WTC11 (cell line): ENCODE data around the gene HID1. TPM values are rescaled to one million over a fixed set of nuclear protein-coding genes. Genes with fewer than 3 reads are reported as not detected.

Experiments
- ATAC-seq: fragments of 200-7000 bp; cut with Tn5 transposase; 2 replicates; pipeline ENCODE4 v1.10.0; 2021; ENCODE audit warnings: mild to moderate bottlenecking, moderate library complexity
- CTCF ChIA-PET: fragments of 300-600 bp; sonication (Branson Sonifier 250); formaldehyde crosslinking; loops from one replicate; lab custom pipeline; 2021; ENCODE audit warnings: antibody characterized with exemption; lab: Charles Lee
- POLR2A ChIA-PET: fragments of 350-600 bp; sonication (Branson Sonifier 250); formaldehyde crosslinking; loops from one replicate; lab custom pipeline; 2021; ENCODE audit warnings: antibody characterized with exemption; lab: Charles Lee
- DNase-seq: peaks from one replicate; pipeline ENCODE4 v3.0.0; 2021; ENCODE audit warnings: low spot score
- H3K27ac Mint-ChIP-seq: 2 replicates; pipeline ENCODE4 v1.8.0; 2021; ENCODE audit warnings: mixed read lengths
- H3K27me3 Mint-ChIP-seq: 2 replicates; pipeline ENCODE4 v1.8.0; 2021; ENCODE audit warnings: low read depth, mild to moderate bottlenecking, moderate library complexity, mixed read lengths
- H3K36me3 Mint-ChIP-seq: 2 replicates; pipeline ENCODE4 v1.8.0; 2021; ENCODE audit warnings: mixed read lengths
- H3K4me1 Mint-ChIP-seq: 2 replicates; pipeline ENCODE4 v1.8.0; 2022; ENCODE audit warnings: mixed read lengths
- H3K4me3 Mint-ChIP-seq: 2 replicates; pipeline ENCODE4 v1.8.0; 2021; ENCODE audit warnings: mild to moderate bottlenecking, moderate library complexity, mixed read lengths
- H3K9me3 Mint-ChIP-seq: 2 replicates; pipeline ENCODE4 v1.8.0; 2021; ENCODE audit warnings: mixed read lengths
- CBFB ChIP-seq: sonication (generic); formaldehyde crosslinking; IDR thresholded peaks from 2 replicates; pipeline ENCODE4 v1.8.1; 2022; ENCODE audit warnings: mild to moderate bottlenecking, low read depth, missing genetic modification reagents
- CREB1 ChIP-seq: sonication (generic); formaldehyde crosslinking; IDR thresholded peaks from 2 replicates; pipeline ENCODE4 v1.8.0; 2023; ENCODE audit warnings: mild to moderate bottlenecking, missing genetic modification reagents
- ELF4 ChIP-seq: sonication (generic); formaldehyde crosslinking; IDR thresholded peaks from 2 replicates; pipeline ENCODE4 v1.8.1; 2022; ENCODE audit warnings: low read depth, mild to moderate bottlenecking, moderate library complexity, missing genetic modification reagents
- EMX1 ChIP-seq: fragments of 250-450 bp; sonication (Bioruptor Pico); IDR thresholded peaks from 2 replicates; pipeline ENCODE4 v1.8.0; 2021; ENCODE audit warnings: mild to moderate bottlenecking
- FOXJ3 ChIP-seq: sonication (generic); formaldehyde crosslinking; IDR thresholded peaks from 2 replicates; pipeline ENCODE4 v1.9.0; 2021; ENCODE audit warnings: missing genetic modification reagents, mild to moderate bottlenecking, borderline replicate concordance
- IRF2 ChIP-seq: sonication (generic); formaldehyde crosslinking; IDR thresholded peaks from 2 replicates; pipeline ENCODE4 v1.8.0; 2022; ENCODE audit warnings: low read depth, missing genetic modification reagents, borderline replicate concordance
- JUN ChIP-seq: sonication (generic); formaldehyde crosslinking; IDR thresholded peaks from 2 replicates; pipeline ENCODE4 v1.8.0; 2023; ENCODE audit warnings: mild to moderate bottlenecking, missing genetic modification reagents
- NR2C2 ChIP-seq: sonication (generic); formaldehyde crosslinking; IDR thresholded peaks from 2 replicates; pipeline ENCODE4 v1.8.0; 2022; ENCODE audit warnings: mild to moderate bottlenecking, missing genetic modification reagents
- NR3C1 ChIP-seq: sonication (generic); formaldehyde crosslinking; conservative IDR thresholded peaks from 2 replicates; pipeline ENCODE4 v1.8.1; 2023; ENCODE audit warnings: low read depth, mild to moderate bottlenecking, missing genetic modification reagents
- SMAD3 ChIP-seq: sonication (generic); formaldehyde crosslinking; IDR thresholded peaks from 2 replicates; pipeline ENCODE4 v1.8.0; 2022; ENCODE audit warnings: missing genetic modification reagents, mild to moderate bottlenecking, borderline replicate concordance
- TCF7 ChIP-seq: sonication (generic); formaldehyde crosslinking; IDR thresholded peaks from 2 replicates; pipeline ENCODE4 v1.8.0; 2022; ENCODE audit warnings: mild to moderate bottlenecking, low read depth, missing genetic modification reagents, moderate library complexity
- TP53 ChIP-seq: sonication (generic); formaldehyde crosslinking; IDR thresholded peaks from 2 replicates; pipeline ENCODE4 v1.8.1; 2023; ENCODE audit warnings: mild to moderate bottlenecking, missing genetic modification reagents
- ZNF317 ChIP-seq: sonication (generic); formaldehyde crosslinking; IDR thresholded peaks from 2 replicates; pipeline ENCODE4 v1.8.1; 2023; ENCODE audit warnings: low read depth, mild to moderate bottlenecking, moderate library complexity, missing genetic modification reagents, borderline replicate concordance
- total RNA-seq: library from RNA; stranded (reverse); gene quantifications from 3 replicates; pipeline ENCODE4 v1.2.3, GENCODE V29; 2021
- TF ChIP-seq, protein P1 (sequence below): sonication (generic); formaldehyde crosslinking; IDR thresholded peaks from 2 replicates; pipeline ENCODE4 v1.8.1; 2022; ENCODE audit warnings: mild to moderate bottlenecking, missing genetic modification reagents, moderate library complexity, borderline replicate concordance
- TF ChIP-seq, protein P2 (sequence below): fragments of 250-450 bp; sonication (Bioruptor Pico); IDR thresholded peaks from 2 replicates; pipeline ENCODE4 v1.9.0; 2021; ENCODE audit warnings: moderate library complexity, mild to moderate bottlenecking, inconsistent platforms, borderline replicate concordance
- TF ChIP-seq, protein P3 (sequence below): sonication (generic); formaldehyde crosslinking; IDR thresholded peaks from 2 replicates; pipeline ENCODE4 v1.8.1; 2022; ENCODE audit warnings: mild to moderate bottlenecking, moderate library complexity, missing genetic modification reagents
- TF ChIP-seq, protein P4 (sequence below): sonication (generic); formaldehyde crosslinking; IDR thresholded peaks from 2 replicates; pipeline ENCODE4 v1.8.0; 2023; ENCODE audit warnings: missing genetic modification reagents, mild to moderate bottlenecking, borderline replicate concordance
- TF ChIP-seq, protein P5 (sequence below): fragments of 200-600 bp; IDR thresholded peaks from 2 replicates; pipeline ENCODE4 v1.8.0; 2022; ENCODE audit warnings: antibody characterized with exemption
- TF ChIP-seq, protein P6 (sequence below): sonication (generic); formaldehyde crosslinking; conservative IDR thresholded peaks from 2 replicates; pipeline ENCODE4 v1.8.1; 2022; ENCODE audit warnings: mild to moderate bottlenecking, missing genetic modification reagents

HID1 gene
- total RNA-seq, 1 experiment from 2014 or later, result 16.7 TPM

DNA sequence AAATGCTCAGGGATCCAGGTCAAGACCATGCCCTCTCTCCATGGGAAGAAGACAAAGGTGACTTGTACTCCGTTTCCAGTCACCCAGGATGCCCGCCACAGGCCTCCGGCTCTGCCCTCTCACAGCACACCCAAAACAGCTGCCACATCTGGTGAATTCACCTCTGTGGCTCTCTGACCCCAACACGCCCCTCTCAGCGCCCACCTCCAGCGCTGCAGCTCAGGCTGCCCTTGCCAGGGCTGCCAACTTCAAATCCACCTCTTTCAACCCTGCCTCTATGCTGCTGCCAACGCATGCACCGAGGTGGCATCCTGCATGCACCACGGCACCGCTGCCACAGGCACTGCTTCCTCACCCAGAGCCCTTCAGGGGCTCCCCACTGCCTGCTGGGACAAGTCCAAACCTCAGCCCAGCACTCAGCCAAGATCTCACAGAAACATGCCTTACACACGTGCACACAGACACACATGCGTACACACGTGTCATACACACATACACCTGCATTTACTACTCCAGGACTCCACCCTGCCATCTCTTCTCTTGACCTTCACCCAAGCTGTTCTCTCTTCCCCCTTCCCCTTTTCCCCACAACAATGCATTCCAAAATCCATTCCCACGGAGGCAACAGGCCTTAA, 7.5 kb downstream of the HID1 start:
- Mint-ChIP-seq H3K27ac (peak overlapping the region; percentile 17; the same call in 1 of the 2 replicates), H3K4me3 (no peak overlapping the region), H3K4me1 (peaks cover 17% of the 10 kb centered on the region), H3K9me3 (no peaks in the 10 kb centered on the region), H3K36me3 (no peaks in the 10 kb centered on the region)
- ChIA-PET POLR2A (interaction anchor here (0.5 kb wide), 1 partner anchor 15 kb away, joined by 6 read pairs; no protein-coding TSS in a partner anchor), CTCF (interaction anchor here (2.4 kb wide), 1 partner anchor 103 kb away, joined by 8 read pairs; no protein-coding TSS in a partner anchor)
- no peak for DNase-seq
- ATAC-seq, result no peak
- TF ChIP-seq, protein P1, sequence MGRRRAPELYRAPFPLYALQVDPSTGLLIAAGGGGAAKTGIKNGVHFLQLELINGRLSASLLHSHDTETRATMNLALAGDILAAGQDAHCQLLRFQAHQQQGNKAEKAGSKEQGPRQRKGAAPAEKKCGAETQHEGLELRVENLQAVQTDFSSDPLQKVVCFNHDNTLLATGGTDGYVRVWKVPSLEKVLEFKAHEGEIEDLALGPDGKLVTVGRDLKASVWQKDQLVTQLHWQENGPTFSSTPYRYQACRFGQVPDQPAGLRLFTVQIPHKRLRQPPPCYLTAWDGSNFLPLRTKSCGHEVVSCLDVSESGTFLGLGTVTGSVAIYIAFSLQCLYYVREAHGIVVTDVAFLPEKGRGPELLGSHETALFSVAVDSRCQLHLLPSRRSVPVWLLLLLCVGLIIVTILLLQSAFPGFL (CRISPR knock-in tag), result no peak
- TF ChIP-seq NR3C1 (CRISPR knock-in tag), result no peak
- no peak for TF ChIP-seq IRF2
- no peak for TF ChIP-seq FOXJ3
- no peak for TF ChIP-seq CBFB (CRISPR knock-in tag)
- no peak for TF ChIP-seq NR2C2
- no peak for TF ChIP-seq TCF7 (CRISPR knock-in tag)
- TF ChIP-seq JUN, result no peak
- TF ChIP-seq EMX1 (CRISPR knock-in tag), result no peak
- no peak for TF ChIP-seq ELF4 (CRISPR knock-in tag)
- TF ChIP-seq, all 79 proteins: peak for 0
- peaks cover 8% of the 10 kb centered on the region; the same call in 1 of the 2 replicates for H3K27me3 Mint-ChIP-seq

DNA sequence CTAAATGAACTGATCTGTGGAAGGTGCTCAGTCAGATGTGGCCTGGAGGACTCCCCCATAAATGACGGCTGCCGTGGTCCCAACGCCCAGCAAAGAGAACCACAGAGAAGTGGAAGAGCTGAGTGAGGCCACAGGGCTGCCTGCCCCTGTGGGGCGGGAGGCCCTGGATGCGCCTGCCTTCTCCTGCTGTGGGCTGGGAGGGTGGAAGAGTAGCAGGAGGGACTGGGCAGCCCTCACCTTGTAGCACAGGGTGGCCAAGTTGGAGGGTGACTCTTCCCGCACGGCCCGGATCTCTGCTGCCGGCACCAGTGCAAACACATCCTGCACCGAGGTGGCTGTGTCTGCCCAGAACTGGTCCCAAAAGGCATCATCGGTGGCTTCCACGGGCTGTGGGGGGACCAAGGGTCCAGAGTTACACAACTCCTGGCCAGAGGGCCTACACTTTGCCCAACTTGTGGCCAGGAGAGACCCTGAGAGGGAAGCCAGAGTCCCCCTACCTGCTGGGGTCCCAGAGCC, 8.3 kb downstream of the HID1 start:
- TF ChIP-seq JUN, result no peak
- TF ChIP-seq, protein P2, sequence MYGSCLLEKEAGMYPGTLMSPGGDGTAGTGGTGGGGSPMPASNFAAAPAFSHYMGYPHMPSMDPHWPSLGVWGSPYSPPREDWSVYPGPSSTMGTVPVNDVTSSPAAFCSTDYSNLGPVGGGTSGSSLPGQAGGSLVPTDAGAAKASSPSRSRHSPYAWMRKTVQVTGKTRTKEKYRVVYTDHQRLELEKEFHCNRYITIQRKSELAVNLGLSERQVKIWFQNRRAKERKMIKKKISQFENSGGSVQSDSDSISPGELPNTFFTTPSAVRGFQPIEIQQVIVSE (CRISPR knock-in tag), result no peak
- no peak for TF ChIP-seq IRF2
- no peak for TF ChIP-seq TP53
- no peak for TF ChIP-seq EMX1 (CRISPR knock-in tag)
- TF ChIP-seq SMAD3 (CRISPR knock-in tag), result no peak
- TF ChIP-seq ZNF317, result no peak
- TF ChIP-seq CREB1, result no peak
- no peak for TF ChIP-seq FOXJ3
- TF ChIP-seq, protein P3, sequence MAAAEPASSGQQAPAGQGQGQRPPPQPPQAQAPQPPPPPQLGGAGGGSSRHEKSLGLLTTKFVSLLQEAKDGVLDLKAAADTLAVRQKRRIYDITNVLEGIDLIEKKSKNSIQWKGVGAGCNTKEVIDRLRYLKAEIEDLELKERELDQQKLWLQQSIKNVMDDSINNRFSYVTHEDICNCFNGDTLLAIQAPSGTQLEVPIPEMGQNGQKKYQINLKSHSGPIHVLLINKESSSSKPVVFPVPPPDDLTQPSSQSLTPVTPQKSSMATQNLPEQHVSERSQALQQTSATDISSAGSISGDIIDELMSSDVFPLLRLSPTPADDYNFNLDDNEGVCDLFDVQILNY (CRISPR knock-in tag), result no peak
- TF ChIP-seq, protein P4, sequence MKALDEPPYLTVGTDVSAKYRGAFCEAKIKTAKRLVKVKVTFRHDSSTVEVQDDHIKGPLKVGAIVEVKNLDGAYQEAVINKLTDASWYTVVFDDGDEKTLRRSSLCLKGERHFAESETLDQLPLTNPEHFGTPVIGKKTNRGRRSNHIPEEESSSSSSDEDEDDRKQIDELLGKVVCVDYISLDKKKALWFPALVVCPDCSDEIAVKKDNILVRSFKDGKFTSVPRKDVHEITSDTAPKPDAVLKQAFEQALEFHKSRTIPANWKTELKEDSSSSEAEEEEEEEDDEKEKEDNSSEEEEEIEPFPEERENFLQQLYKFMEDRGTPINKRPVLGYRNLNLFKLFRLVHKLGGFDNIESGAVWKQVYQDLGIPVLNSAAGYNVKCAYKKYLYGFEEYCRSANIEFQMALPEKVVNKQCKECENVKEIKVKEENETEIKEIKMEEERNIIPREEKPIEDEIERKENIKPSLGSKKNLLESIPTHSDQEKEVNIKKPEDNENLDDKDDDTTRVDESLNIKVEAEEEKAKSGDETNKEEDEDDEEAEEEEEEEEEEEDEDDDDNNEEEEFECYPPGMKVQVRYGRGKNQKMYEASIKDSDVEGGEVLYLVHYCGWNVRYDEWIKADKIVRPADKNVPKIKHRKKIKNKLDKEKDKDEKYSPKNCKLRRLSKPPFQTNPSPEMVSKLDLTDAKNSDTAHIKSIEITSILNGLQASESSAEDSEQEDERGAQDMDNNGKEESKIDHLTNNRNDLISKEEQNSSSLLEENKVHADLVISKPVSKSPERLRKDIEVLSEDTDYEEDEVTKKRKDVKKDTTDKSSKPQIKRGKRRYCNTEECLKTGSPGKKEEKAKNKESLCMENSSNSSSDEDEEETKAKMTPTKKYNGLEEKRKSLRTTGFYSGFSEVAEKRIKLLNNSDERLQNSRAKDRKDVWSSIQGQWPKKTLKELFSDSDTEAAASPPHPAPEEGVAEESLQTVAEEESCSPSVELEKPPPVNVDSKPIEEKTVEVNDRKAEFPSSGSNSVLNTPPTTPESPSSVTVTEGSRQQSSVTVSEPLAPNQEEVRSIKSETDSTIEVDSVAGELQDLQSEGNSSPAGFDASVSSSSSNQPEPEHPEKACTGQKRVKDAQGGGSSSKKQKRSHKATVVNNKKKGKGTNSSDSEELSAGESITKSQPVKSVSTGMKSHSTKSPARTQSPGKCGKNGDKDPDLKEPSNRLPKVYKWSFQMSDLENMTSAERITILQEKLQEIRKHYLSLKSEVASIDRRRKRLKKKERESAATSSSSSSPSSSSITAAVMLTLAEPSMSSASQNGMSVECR (CRISPR knock-in tag), result no peak
- TF ChIP-seq, protein P5, sequence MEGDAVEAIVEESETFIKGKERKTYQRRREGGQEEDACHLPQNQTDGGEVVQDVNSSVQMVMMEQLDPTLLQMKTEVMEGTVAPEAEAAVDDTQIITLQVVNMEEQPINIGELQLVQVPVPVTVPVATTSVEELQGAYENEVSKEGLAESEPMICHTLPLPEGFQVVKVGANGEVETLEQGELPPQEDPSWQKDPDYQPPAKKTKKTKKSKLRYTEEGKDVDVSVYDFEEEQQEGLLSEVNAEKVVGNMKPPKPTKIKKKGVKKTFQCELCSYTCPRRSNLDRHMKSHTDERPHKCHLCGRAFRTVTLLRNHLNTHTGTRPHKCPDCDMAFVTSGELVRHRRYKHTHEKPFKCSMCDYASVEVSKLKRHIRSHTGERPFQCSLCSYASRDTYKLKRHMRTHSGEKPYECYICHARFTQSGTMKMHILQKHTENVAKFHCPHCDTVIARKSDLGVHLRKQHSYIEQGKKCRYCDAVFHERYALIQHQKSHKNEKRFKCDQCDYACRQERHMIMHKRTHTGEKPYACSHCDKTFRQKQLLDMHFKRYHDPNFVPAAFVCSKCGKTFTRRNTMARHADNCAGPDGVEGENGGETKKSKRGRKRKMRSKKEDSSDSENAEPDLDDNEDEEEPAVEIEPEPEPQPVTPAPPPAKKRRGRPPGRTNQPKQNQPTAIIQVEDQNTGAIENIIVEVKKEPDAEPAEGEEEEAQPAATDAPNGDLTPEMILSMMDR, result no peak
- TF ChIP-seq, protein P6, sequence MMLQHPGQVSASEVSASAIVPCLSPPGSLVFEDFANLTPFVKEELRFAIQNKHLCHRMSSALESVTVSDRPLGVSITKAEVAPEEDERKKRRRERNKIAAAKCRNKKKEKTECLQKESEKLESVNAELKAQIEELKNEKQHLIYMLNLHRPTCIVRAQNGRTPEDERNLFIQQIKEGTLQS (CRISPR knock-in tag), result no peak
- no peaks in the 10 kb centered on the region for H3K36me3 Mint-ChIP-seq
- peaks cover 17% of the 10 kb centered on the region for H3K4me1 Mint-ChIP-seq
- H3K9me3 Mint-ChIP-seq, result no peaks in the 10 kb centered on the region
- ChIA-PET CTCF (interaction anchor here (0.9 to 4.9 kb wide), 24 partner anchors 8 to 237 kb away, joined by 3 to 139 read pairs (median 5); partner anchors contain the start of genes CDR2L, FDXR, HID1 and MRPL58), POLR2A (no interaction called here)
- ATAC-seq, result no peak
- no peak overlapping the region for H3K27ac Mint-ChIP-seq
- DNase-seq, result no peak
- H3K4me3 Mint-ChIP-seq, result no peak overlapping the region
- H3K27me3 Mint-ChIP-seq, result peaks cover 11% of the 10 kb centered on the region
